ENCODE results near the gene MBNL2. TPM values are rescaled to one million over a fixed set of nuclear protein-coding genes. Genes with fewer than 3 reads are reported as not detected.

Gene MBNL2
- total and polyA plus RNA-seq, 2 of the 4 experiments (the other 2 are of a cell fraction): 26.9 to 103 TPM

- POLR2A ChIA-PET (ENCODE audit: unreplicated experiment): no interaction called here
These were observed 31.6 kb downstream of the MBNL2 start for GRCh38 chr13:97253581-97254293.

More at GRCh38 chr13:97253581-97254293, 31.6 kb downstream of the MBNL2 start:
- Histone ChIP-seq H3K36me3 (ENCODE audit: control insufficient read depth, insufficient read depth, low read length) (no peaks in the 10 kb centered on the region), H4K5ac (ENCODE audit: low read depth, low read length) (no peak overlapping the region), H2AK5ac (ENCODE audit: low read depth, low read length) (no peak overlapping the region), H3K4me3 (ENCODE audit: insufficient read depth, low read depth, low read length) (no peak overlapping the region), H3K4ac (ENCODE audit: low read depth, low read length) (no peak overlapping the region), H3K9me1 (ENCODE audit: insufficient read depth, low read length) (peaks cover 20% of the 10 kb centered on the region), H3K9me3 (ENCODE audit: control insufficient read depth, insufficient read depth, low read length) (no peaks in the 10 kb centered on the region), H3K18ac (ENCODE audit: low read depth, low read length) (no peak overlapping the region), H2BK120ac (ENCODE audit: low read depth, low read length) (no peak overlapping the region), H2BK15ac (ENCODE audit: low read depth, low read length) (no peak overlapping the region), H2AK9ac (replicated peaks; ENCODE audit: low read depth, low read length, poor library complexity) (no peak overlapping the region), H2BK20ac (ENCODE audit: low read depth, low read length) (no peak overlapping the region), H2BK5ac (ENCODE audit: low read depth, low read length, poor library complexity, severe bottlenecking) (no peak overlapping the region), H3K79me1 (ENCODE audit: low read depth in 1 of 2, low read length in 2 of 2) (peaks cover 11 to 58% of the 10 kb centered on the region in 2 experiments), H2AFZ (replicated peaks; ENCODE audit: low read length, poor library complexity) (no peak overlapping the region), H3K56ac (ENCODE audit: extremely low read depth, insufficient read depth, low read length) (no peak overlapping the region), H4K20me1 (ENCODE audit: insufficient read depth, low read length) (peaks cover 30% of the 10 kb centered on the region; the same call in 1 of the 2 replicates), H3K23ac (ENCODE audit: low read depth, low read length) (no peak overlapping the region), H3K9ac (ENCODE audit: low read depth, low read length) (no peak overlapping the region), H3K4me2 (ENCODE audit: low read depth, low read length) (no peak overlapping the region), H3K14ac (replicated peaks; ENCODE audit: low read depth, low read length) (no peak overlapping the region), H4K8ac (ENCODE audit: low read depth in 2 of 2, low read length in 2 of 2) (no peak overlapping the region), H3K27me3 (ENCODE audit: control insufficient read depth, insufficient read depth, low read length) (no peaks in the 10 kb centered on the region), H3K4me1 (ENCODE audit: control insufficient read depth, insufficient read depth, low read length) (peaks cover 31% of the 10 kb centered on the region), H3K27ac (ENCODE audit: insufficient read depth, low read length) (no peak overlapping the region), H4K91ac (ENCODE audit: insufficient read depth, low read depth, low read length) (no peak overlapping the region)
- dilution Hi-C loops (cut with HindIII; ENCODE audit: low sequenced_read_pairs, unreplicated experiment) (no loop called here), in situ Hi-C loops (cut with MboI; ENCODE audit: low sequenced_read_pairs) (no loop called here), intact Hi-C loops (cut with micrococcal nuclease) (no loop called here)
- WGBS, 2 experiments (ENCODE audit: extremely low coverage in 2 of 2, insufficient read length in 1 of 2): no CpG with 5 or more reads among the region's 8 CpGs
- no TSS peak for BruUV-seq (replicated peaks)
- CTCF ChIA-PET: no interaction called here
- no peak for ATAC-seq (ENCODE audit: low read depth)
- DNase-seq: no peak
- TF ChIP-seq CHD1 (IDR thresholded peaks at IDR 0.05; ENCODE audit: low read depth, low read length) (no peak), USF2 (IDR thresholded peaks at IDR 0.05; ENCODE audit: low read depth, low read length) (no peak), SMC3 (IDR thresholded peaks at IDR 0.05; ENCODE audit: low read depth, low read length) (no peak), ELK1 (IDR thresholded peaks at IDR 0.05; ENCODE audit: borderline replicate concordance, low read depth, low read length) (no peak), RAD21 (IDR thresholded peaks at IDR 0.05; ENCODE audit: low read length) (no peak), CTCF (conservative IDR thresholded peaks at IDR 0.05; ENCODE audit: low read depth, low read length) (no peak), RCOR1 (IDR thresholded peaks at IDR 0.05; ENCODE audit: insufficient replicate concordance, low read length) (no peak), RFX5 (IDR thresholded peaks at IDR 0.05; ENCODE audit: low read depth, low read length) (no peak), MXI1 (IDR thresholded peaks at IDR 0.05; ENCODE audit: borderline replicate concordance, low read depth, low read length) (no peak), MAZ (IDR thresholded peaks at IDR 0.05; ENCODE audit: borderline replicate concordance, low read depth, low read length) (no peak)

All from IMR-90 (cell line).